B cell (primary cell): ENCODE results near the gene IL15. TPM values are rescaled to one million over a fixed set of nuclear protein-coding genes. Genes with fewer than 3 reads are reported as not detected.

ENCODE experiments used
- ATAC-seq: fragments of 200-7000 bp; cut with Tn5 transposase; one replicate; pipeline ENCODE4 v1.10.0; 2021; ENCODE audit warnings: low read depth, mild to moderate bottlenecking, moderate number of reproducible peaks, moderate library complexity
- CTCF ChIA-PET: fragments of 350-600 bp; sonication (Branson Sonifier 250); formaldehyde crosslinking; loops from one replicate; lab custom pipeline; 2021; ENCODE audit warnings: antibody characterized with exemption, inconsistent platforms; lab: Charles Lee
- POLR2A ChIA-PET: fragments of 350-600 bp; sonication (Branson Sonifier 250); formaldehyde crosslinking; loops from one replicate; lab custom pipeline; 2021; ENCODE audit warnings: antibody characterized with exemption; lab: Charles Lee
- DNase-seq: peaks from one replicate; pipeline ENCODE4 v3.0.0; 2013
- H2AFZ ChIP-seq: 2 replicates; pipeline ENCODE4 v1.6.1; 2012; ENCODE audit warnings: mild to moderate bottlenecking, low read depth, low read length; ENCODE audit not compliant: insufficient read depth, poor library complexity, severe bottlenecking
- H3K27ac ChIP-seq, 2 donors: 1 replicate in 1 of 2; 2 replicates in 1 of 2; pipeline ENCODE4 v1.5.1; 2012 to 2013; ENCODE audit warnings: low read length in 2 of 2, mild to moderate bottlenecking in 2 of 2, moderate library complexity in 1 of 2
- H3K27me3 ChIP-seq, 4 experiments: fragments of 200-600 bp in 1 of 4; sonication (generic) in 1 of 4; replicated peaks in 1 of 4; 1 replicate in 2 of 4; 2 replicates in 2 of 4; pipeline versions ENCODE4 v1.6.1 to v1.7.0; 2013 to 2016; ENCODE audit warnings: low read length in 3 of 4, mild to moderate bottlenecking in 2 of 4, mixed read lengths in 1 of 4, moderate library complexity in 1 of 4; ENCODE audit not compliant: insufficient read depth in 4 of 4, control insufficient read depth in 3 of 4; ENCODE audit errors: control extremely low read depth in 1 of 4
- H3K36me3 ChIP-seq, 2 experiments: replicated peaks in 1 of 2; 1 replicate in 1 of 2; 2 replicates in 1 of 2; pipeline versions ENCODE4 v1.6.1 to v1.7.1; 2013; ENCODE audit warnings: low read length in 1 of 2; ENCODE audit not compliant: insufficient read depth in 2 of 2, control insufficient read depth in 1 of 2; ENCODE audit errors: control extremely low read depth in 1 of 2, extremely low read depth in 1 of 2
- H3K4me1 ChIP-seq, 2 donors: fragments of 200-600 bp in 1 of 2; sonication (generic) in 1 of 2; 1 replicate in 1 of 2; 2 replicates in 1 of 2; pipeline versions ENCODE4 v1.5.1 to v1.6.1; 2013 to 2017; ENCODE audit warnings: low read length in 2 of 2; ENCODE audit not compliant: control insufficient read depth in 2 of 2, insufficient read depth in 2 of 2
- H3K4me2 ChIP-seq: replicated peaks from 2 replicates; pipeline ENCODE3; 2012; ENCODE audit warnings: mild to moderate bottlenecking, low read depth, low read length; ENCODE audit not compliant: poor library complexity, severe bottlenecking
- H3K4me3 ChIP-seq, 5 experiments: fragments of 200-600 bp in 1 of 5; sonication (generic) in 1 of 5; 1 replicate in 3 of 5; 2 replicates in 2 of 5; pipeline versions ENCODE4 v1.5.1 to v1.7.0; 2011 to 2016; ENCODE audit warnings: low read length in 4 of 5, mild to moderate bottlenecking in 4 of 5, low read depth in 2 of 5, control low read depth in 1 of 5, moderate library complexity in 1 of 5; ENCODE audit not compliant: insufficient read depth in 1 of 5; ENCODE audit errors: control extremely low read depth in 1 of 5, extremely low read depth in 1 of 5
- H3K79me2 ChIP-seq: fragments of 200-600 bp; sonication (generic); one replicate; pipeline ENCODE4 v1.6.0; 2016; ENCODE audit warnings: low read length; ENCODE audit not compliant: control insufficient read depth, insufficient read depth
- H3K9ac ChIP-seq: fragments of 200-600 bp; sonication (generic); 2 replicates; pipeline ENCODE4 v1.6.1; 2017; ENCODE audit warnings: mild to moderate bottlenecking, low read length, moderate library complexity
- H3K9me3 ChIP-seq, 3 donors: one replicate each; pipeline versions ENCODE4 v1.6.1 to v1.7.1; 2013; ENCODE audit warnings: low read length in 2 of 3; ENCODE audit not compliant: control insufficient read depth in 2 of 3, insufficient read depth in 1 of 3; ENCODE audit errors: control extremely low read depth in 1 of 3
- H4K20me1 ChIP-seq: 2 replicates; pipeline ENCODE4 v1.6.0; 2012; ENCODE audit warnings: mild to moderate bottlenecking, low read length; ENCODE audit not compliant: insufficient read depth, control insufficient read depth, poor library complexity, severe bottlenecking
- H3K27ac Mint-ChIP-seq: one replicate; pipeline ENCODE4 v1.8.0; 2021; ENCODE audit warnings: mixed read lengths
- H3K27me3 Mint-ChIP-seq: one replicate; pipeline ENCODE4 v1.8.0; 2021; ENCODE audit warnings: mixed read lengths
- H3K4me1 Mint-ChIP-seq: one replicate; pipeline ENCODE4 v1.8.0; 2021; ENCODE audit warnings: mixed read lengths
- H3K4me3 Mint-ChIP-seq: one replicate; pipeline ENCODE4 v1.8.0; 2021; ENCODE audit warnings: mixed read lengths
- H3K9me3 Mint-ChIP-seq: one replicate; pipeline ENCODE4 v1.8.0; 2022; ENCODE audit warnings: mixed read lengths; ENCODE audit not compliant: insufficient read depth
- EZH2 ChIP-seq: IDR thresholded peaks from 2 replicates; pipeline ENCODE4 v1.6.1; 2012; ENCODE audit warnings: borderline replicate concordance, low read depth, mild to moderate bottlenecking, moderate library complexity, low read length; ENCODE audit not compliant: insufficient read depth, poor library complexity, severe bottlenecking
- WGBS: methylation state at CpG from one replicate; pipeline ENCODE4 v1.1.5; 2013; ENCODE audit warnings: missing lambda C conversion rate; ENCODE audit not compliant: insufficient coverage; 5-methylcytosine and 5-hydroxymethylcytosine counted together
- intact Hi-C: fragments of 100-400 bp; cut with micrococcal nuclease; formaldehyde crosslinking; loops from one replicate; pipeline ENCODE4 v1.10.0; 2022
- polyA plus RNA-seq: library from polyadenylated mRNA; depleted of rRNA; stranded (reverse); fragments of >200 nt; gene quantifications from 2 replicates; pipeline ENCODE4 v1.2.3, GENCODE V29; 2012
- total RNA-seq, 2 donors: library from RNA; stranded (reverse); fragments of 120-200 nt in 1 of 2; gene quantifications; 1 replicate in 1 of 2; 2 replicates in 1 of 2; pipeline versions ENCODE4 v1.2.3 to v1.2.4, GENCODE V29; 2013 to 2022
- TF ChIP-seq, protein P1 (sequence below): fragments of 200-600 bp; IDR thresholded peaks from one replicate; pipeline ENCODE4 v1.8.0; 2022; ENCODE audit warnings: antibody characterized with exemption, mild to moderate bottlenecking

IL15 gene
- total and polyA plus RNA-seq, 2 donors (not counting 1 experiment from before 2014, with no cell fraction given), result 6.1 to 11.5 TPM

DNA sequence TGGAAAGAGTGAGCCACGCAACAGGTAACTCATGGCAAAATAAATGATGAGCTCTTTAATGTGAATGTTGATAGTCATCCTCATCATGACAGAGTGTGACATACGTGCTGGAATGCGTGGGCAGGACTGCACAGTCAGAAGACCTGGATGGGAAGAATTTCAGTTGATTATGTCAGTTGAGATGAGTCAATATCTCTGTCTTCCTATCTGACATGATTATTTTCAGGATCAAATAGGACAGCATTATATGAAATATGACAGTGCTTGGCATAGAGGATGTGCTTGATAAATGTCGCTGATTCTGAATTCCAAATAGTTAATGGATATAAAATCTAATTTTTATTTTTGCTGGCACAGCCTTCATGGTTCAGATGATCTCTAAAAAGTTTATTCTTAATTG, 95.1 kb downstream of the IL15 start:
- Histone ChIP-seq H3K36me3 (peaks cover 0 to 5% of the 10 kb centered on the region in 2 experiments), H2AFZ (no peak overlapping the region), H3K4me3 (no peak overlapping the region), H3K4me1 (no peaks in the 10 kb centered on the region), H3K4me2 (no peak overlapping the region), H4K20me1 (no peaks in the 10 kb centered on the region), H3K27ac (no peak overlapping the region), H3K79me2 (no peaks in the 10 kb centered on the region), H3K9ac (no peak overlapping the region), H3K27me3 (no peaks in the 10 kb centered on the region), H3K9me3 (no peaks in the 10 kb centered on the region)
- Mint-ChIP-seq H3K4me1 (no peaks in the 10 kb centered on the region), H3K9me3 (peaks cover 4% of the 10 kb centered on the region), H3K27ac (no peak overlapping the region), H3K27me3 (no peaks in the 10 kb centered on the region), H3K4me3 (no peak overlapping the region)
- DNase-seq (no peak), ATAC-seq (no peak)
- 61% methylated on average over 3 of the region's 4 CpGs for WGBS
- ChIA-PET CTCF (no interaction called here), POLR2A (no interaction called here)
- intact Hi-C loops, result no loop called here
- TF ChIP-seq, protein P1, sequence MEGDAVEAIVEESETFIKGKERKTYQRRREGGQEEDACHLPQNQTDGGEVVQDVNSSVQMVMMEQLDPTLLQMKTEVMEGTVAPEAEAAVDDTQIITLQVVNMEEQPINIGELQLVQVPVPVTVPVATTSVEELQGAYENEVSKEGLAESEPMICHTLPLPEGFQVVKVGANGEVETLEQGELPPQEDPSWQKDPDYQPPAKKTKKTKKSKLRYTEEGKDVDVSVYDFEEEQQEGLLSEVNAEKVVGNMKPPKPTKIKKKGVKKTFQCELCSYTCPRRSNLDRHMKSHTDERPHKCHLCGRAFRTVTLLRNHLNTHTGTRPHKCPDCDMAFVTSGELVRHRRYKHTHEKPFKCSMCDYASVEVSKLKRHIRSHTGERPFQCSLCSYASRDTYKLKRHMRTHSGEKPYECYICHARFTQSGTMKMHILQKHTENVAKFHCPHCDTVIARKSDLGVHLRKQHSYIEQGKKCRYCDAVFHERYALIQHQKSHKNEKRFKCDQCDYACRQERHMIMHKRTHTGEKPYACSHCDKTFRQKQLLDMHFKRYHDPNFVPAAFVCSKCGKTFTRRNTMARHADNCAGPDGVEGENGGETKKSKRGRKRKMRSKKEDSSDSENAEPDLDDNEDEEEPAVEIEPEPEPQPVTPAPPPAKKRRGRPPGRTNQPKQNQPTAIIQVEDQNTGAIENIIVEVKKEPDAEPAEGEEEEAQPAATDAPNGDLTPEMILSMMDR, result no peak
- no peak for TF ChIP-seq EZH2

DNA sequence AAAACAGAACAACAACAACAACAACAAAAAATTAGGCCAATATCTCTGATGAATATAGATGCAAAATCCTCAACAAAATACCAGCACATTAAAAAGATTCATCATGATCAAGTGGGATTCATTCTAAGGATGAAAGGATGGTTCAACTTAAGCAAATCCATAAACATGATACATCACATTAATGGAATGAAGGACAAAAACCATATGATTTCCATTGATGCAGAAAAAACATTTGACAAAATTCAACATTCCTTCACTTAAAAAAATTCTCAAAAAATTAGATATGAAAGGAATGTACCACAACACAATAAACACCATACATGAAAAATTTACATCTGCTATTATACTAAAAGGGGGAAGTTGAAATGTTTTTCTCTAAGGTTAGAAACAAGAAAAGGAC, 103.3 kb downstream of the IL15 start:
- no peak overlapping the region for H3K27ac Mint-ChIP-seq
- no peak overlapping the region for H3K9ac ChIP-seq
- no peak overlapping the region for H3K4me2 ChIP-seq
- no peaks in the 10 kb centered on the region for H3K36me3 ChIP-seq
- peaks cover 3 to 16% (median 9%) of the 10 kb centered on the region in 3 donors for H3K9me3 ChIP-seq
- H2AFZ ChIP-seq, result no peak overlapping the region
- no peaks in the 10 kb centered on the region for H4K20me1 ChIP-seq
- no peak overlapping the region for H3K4me3 ChIP-seq
- peaks cover 23% of the 10 kb centered on the region for H3K9me3 Mint-ChIP-seq
- H3K27me3 Mint-ChIP-seq, result no peaks in the 10 kb centered on the region
- H3K4me3 Mint-ChIP-seq, result no peak overlapping the region
- H3K4me1 Mint-ChIP-seq, result no peaks in the 10 kb centered on the region
- H3K27ac ChIP-seq, result no peak overlapping the region
- TF ChIP-seq EZH2, result no peak
- TF ChIP-seq, protein P1, result no peak
- DNase-seq, result no peak
- intact Hi-C loops, result no loop called here
- ChIA-PET CTCF (no interaction called here), POLR2A (no interaction called here)
- no peaks in the 10 kb centered on the region for H3K27me3 ChIP-seq
- no peak for ATAC-seq
- H3K79me2 ChIP-seq, result no peaks in the 10 kb centered on the region
- H3K4me1 ChIP-seq, result no peaks in the 10 kb centered on the region
